A549 (cell line): ENCODE measurements around the gene WWC1.

Source experiments
- EP300 ChIP-seq, 2 experiments: fragments of >200 bp; sonication (Bioruptor Twin); formaldehyde crosslinking; IDR thresholded peaks; 2 replicates in 1 of 2; 3 replicates in 1 of 2; pipeline ENCODE4 v1.6.1; 2016 to 2017
- JUNB ChIP-seq: fragments of >200 bp; sonication (Bioruptor Twin); formaldehyde crosslinking; IDR thresholded peaks from 2 replicates; pipeline ENCODE4 v1.6.1; 2016
- NFE2L2 ChIP-seq: fragments of 150-350 bp; conservative IDR thresholded peaks from 2 replicates; pipeline ENCODE4 v1.6.1; 2014; ENCODE audit warnings: low read length
- TF ChIP-seq, protein P1 (sequence below): fragments of >200 bp; sonication (Bioruptor Twin); formaldehyde crosslinking; IDR thresholded peaks from 3 replicates; pipeline ENCODE4 v1.5.1; 2016

DNA sequence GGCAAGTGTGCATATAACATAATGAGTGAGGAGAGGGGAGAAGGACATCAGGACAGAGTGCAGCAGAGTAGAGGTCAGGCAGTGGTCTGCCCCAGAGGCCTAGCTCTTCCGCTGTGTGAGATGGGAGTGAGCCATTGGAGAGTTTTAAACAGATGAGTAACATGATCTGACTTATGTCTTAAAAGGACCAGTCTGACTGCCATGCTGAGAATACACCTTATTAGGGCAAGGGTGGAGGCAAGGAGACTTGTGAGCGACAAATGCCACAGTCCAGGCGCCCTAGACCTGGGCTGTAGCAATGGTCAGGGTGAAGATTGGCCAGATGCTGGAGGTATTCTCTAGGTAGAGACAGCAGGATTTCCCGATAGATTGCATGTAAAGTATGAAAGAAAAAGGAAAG is 83.1 kb downstream of the WWC1 start:
- TF ChIP-seq, protein P1, sequence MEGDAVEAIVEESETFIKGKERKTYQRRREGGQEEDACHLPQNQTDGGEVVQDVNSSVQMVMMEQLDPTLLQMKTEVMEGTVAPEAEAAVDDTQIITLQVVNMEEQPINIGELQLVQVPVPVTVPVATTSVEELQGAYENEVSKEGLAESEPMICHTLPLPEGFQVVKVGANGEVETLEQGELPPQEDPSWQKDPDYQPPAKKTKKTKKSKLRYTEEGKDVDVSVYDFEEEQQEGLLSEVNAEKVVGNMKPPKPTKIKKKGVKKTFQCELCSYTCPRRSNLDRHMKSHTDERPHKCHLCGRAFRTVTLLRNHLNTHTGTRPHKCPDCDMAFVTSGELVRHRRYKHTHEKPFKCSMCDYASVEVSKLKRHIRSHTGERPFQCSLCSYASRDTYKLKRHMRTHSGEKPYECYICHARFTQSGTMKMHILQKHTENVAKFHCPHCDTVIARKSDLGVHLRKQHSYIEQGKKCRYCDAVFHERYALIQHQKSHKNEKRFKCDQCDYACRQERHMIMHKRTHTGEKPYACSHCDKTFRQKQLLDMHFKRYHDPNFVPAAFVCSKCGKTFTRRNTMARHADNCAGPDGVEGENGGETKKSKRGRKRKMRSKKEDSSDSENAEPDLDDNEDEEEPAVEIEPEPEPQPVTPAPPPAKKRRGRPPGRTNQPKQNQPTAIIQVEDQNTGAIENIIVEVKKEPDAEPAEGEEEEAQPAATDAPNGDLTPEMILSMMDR = no peak
- no peak for TF ChIP-seq NFE2L2
- TF ChIP-seq EP300 (IDR thresholded peaks at IDR 0.05) = no peak
- TF ChIP-seq JUNB = no peak
